HS-27A (cell line): ENCODE results near the gene ZSCAN22.

Experiments used
- DNase-seq: peaks from one replicate; pipeline ENCODE4 v3.0.0-alpha.2; 2012; ENCODE audit warnings: low read depth, missing footprints

The ZSCAN22 gene

DNA sequence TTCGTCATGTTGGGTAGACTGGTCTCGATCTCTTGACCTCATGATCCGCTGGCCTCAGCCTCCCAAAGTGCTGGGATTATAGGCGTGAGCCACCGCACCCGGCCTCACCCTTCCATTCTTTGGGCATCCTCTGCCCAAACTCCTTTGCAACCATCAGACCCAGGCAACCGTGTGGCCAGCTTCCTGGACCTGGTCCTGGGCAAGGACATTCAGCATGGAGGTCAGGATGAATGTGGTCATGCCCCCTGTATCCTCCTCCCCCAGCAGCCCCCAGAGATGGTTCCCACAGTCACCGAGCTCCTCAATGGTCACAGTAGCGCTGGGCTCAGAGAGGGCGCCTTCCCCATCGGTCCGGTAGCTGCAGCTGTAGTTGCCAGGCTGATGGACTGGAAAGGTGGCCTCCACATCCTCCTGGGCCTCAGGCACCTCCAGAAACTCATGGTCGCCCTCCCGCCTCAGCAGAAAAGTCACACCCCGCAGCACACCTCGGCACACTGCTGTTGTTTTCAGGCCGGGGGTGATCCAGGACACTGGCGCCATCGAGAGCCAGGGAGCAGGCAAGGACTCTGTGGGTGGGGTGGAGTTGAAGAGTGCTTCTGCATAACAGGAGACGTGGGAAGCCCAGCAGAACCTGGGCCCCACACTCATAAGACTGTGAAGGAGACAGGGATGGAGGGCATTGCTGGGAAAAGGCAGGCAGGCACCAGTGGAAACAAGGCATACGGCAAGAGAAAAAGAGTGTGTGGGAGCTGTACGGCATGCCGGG is 25.4 kb downstream of the ZSCAN22 start:
- no peak for DNase-seq

DNA sequence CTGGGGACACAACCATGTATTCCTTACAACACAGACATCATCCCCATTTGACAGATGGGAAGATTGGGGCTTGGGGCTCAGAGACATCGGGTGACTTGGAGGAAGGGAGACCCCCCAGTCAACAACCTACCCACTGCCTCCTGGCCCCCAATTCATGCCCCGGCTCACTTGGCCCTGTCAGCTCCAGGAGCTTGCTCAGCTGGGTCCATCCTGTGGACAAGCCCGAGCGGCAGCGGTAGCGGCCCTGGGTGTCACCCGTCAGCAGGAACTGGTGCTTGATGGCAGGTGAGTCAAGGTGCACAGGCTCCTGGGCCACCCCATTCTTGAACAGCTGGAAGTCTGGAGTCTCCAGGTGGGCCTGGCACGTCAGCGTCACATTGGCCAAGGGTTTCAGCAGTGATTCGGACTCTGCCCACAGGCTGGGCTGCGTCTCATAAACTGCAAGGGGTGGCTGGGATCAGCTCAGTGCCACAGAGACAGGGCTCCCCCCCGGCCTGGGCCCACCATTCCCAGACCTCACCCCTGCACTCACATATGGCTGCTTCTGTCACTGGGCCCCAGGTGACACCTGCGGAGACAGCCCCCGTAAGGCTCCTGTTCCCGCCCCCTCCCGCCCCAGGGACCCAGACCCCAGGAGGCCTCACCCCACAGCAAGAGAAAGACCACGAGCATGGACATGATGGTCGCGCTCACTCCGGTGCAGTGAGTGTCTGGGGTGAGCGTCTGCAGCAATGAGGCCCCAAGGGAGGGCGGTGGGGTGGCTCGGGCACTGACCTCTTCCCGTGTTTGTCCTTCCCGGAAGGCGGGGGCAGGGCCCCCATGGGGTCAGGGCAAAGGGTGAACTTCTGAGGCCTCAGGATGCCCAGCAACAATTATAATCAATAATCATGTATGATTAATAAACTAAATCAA is 26.2 kb downstream of the ZSCAN22 start, which contains the start of gene A1BG:
A1BG (minus strand) TSS at position 733 of the 912 bp plus-strand sequence; CDS start at position 678, 55 bp downstream.
- no peak for DNase-seq

DNA sequence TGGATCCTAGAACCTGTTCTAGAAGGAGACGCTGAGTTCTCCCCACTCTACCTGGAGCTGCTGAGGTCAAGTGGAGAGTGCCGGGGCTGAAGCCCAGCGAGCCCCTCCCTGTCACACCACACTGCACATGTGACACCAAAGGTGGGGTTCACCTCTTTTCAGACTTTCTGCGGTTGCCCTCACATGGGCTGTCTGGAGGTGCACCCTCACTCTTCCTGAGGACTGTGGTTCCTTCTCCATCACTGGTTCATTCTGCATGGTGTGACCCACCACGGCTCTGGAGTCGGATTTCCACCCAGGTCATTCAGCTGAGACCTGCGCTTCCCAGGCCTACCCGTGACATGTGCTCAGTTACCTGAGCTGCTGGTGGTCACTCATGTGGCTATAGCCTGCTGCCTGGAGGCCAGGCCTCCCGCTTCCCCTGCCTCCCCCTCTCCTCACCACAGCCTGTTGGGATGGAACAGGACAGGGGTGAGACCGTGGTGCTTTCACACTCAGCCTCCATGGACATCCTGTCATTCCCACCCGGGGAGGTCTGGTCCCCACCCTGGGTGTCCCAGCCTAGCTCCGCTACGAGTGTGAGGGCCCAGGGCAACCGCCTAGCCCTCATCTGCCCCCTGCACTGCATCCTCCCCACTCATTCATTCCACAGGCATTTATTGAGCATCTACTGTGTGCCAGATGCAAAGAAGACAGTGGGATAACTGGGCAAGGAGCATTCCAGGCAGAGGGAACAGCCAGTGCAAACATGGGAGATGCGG is 27.1 kb downstream of the ZSCAN22 start:
- no peak for DNase-seq

- DNase-seq = no peak
Observed at GRCh38 chr19:58354478-58355030, 27.8 kb downstream of the ZSCAN22 start.

DNA sequence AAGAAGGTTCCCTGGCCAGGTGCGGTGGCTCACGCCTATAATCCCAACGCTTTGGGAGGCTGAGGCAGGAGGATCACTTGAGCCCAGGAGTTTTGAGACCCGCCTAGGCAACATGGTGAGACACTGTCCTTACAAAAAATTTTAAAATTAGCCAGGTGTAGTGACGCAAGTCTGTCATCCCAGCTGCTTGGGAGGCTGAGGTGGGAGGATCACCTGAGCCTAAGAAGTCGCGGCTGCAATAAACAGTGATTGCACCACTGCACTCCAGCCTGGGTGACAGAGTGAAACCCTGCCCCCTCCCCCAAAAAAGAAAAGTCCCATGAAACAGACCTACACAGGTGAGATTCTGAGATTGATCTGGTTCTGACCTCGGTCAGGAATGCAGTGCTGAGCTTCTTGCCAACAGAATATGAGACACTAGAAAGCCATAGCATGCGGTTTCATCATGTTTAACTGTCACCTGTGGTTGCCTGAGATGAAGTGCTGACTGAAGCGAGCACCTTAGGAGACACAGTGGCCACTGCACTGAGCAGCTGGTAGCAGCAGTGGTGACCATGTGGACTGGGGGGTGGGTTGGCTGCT is 28.5 kb downstream of the ZSCAN22 start:
- no peak for DNase-seq

- DNase-seq = no peak
Observed at GRCh38 chr19:58355908-58356765, 29.3 kb downstream of the ZSCAN22 start.

DNA sequence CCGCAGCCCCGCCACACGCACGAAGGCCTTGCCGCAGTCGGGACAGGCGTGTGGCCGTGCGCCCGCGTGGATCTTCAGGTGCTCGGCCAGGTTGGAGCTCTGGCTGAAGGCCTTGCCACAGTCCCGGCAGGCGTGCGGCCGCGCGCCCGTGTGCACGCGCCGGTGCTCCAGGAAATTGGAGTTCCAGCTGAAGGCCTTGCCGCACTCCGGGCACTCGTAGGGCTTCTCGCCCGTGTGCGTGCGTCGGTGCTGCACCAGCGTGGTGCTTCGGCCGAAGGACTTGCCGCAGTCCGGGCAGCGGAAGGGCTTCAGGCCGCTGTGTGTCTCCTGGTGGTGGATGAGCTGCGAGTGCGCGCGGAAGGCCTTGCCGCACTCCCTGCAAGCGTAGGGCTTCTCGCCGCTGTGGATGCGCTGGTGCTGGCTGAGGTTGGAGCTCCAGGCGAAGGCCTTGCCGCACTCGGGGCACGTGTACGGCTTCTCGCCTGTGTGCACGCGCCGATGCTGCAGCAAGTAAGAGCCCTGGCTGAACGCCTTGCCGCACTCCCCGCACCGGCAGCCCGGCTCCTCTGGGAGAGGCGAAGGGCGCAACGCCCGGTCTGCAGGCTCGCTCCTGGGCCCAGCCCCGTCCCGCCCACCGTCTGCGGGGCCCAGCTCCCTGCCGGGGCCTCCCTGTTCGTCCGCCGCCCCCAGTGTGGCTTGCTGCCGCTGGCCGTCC is 30.1 kb downstream of the ZSCAN22 start:
- DNase-seq = no peak

DNA sequence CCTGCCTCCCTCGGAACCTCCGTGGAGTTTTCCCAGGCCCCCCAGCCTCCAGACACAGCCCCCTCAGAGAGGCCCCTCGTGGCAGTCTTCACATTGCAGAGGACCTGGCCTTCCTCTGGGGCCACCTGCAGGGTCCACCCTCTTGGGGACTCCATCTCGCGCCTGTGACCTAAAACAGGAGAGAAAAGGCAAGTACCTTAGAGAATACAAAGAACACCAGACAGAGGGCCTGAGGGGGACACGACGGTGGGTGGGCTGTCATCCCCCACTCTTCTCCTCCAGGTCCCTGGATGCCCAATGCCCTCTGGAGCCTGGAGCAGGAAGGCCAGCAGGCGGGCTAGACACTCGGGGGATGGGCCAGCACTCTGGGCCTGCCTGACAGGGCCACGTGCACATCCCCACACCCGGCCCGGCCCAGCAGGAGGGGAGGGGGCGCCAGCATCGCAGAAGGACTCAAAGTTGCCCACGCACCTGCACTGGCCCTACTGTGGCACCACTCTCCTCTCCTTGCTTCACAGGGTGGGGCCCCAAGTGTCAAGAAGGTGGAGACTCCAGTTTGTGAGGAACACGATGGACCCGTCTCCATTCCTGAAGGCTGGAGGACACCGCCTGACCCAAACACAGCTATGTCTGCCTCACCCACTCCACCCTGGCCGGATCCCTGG is 30.8 kb downstream of the ZSCAN22 start:
- DNase-seq = no peak

GRCh38 chr19:58361900-58362271 is 35.1 kb downstream of the ZSCAN22 start:
- DNase-seq = no peak

DNA sequence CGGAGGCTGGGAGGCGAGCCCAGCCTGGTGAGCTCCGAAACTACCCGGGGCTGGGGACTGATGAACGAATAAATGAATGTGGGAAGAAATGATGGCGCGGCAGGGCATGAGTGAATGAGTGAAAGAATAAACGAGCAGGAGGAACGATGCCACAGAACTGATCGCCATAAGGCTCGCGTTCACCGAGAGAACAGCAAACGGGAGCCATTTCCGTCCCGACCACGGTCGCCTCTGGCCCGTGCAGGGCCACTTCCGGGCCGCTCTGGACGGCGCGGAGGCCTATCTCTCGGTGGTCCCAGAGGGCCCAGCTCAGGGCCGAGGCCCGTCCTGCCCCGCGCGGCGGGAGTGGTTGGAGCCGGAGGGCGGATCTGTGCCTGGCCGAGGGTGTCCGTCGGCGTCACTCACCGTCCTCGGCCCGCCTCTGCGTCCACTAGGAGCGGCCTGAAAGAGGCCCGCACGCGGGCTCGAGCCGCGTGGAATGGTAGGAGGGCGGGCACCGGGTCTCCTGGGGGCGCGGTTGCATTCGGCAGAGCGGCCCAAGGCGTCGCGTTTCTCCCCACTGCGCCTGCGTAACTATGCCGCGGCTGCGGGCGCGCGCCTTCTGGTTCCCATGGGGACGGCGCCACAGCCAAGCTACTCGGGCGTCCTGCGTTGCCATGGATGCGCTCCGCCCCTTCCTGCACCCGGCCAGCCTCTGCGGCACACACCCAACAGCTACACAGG is 35.6 kb downstream of the ZSCAN22 start, which contains the start of gene ZNF497:
ZNF497 (minus strand) TSS at position 480 of the 723 bp plus-strand sequence. CDS start 5,116 bp downstream, outside the sequence.
- peak; percentile 84 for DNase-seq

DNA sequence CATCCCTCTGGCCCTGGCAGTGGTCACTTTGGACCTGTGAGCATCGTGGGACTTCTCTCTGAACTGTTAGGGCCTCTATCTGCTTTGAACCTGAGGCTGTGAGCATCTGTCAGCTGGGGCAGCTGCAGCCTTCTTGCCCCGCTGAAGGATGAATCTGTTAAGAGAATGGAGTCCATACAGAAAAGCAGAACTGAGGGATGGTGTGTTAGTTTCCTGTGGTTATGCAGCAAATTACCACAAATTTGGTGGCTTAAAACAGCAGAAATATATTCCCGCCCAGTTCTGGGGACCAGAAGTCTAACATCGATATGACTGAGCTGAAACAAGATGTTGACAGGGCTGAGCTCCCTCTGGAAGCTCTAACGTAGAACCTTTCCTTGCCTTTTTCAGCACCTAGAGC is 37.4 kb downstream of the ZSCAN22 start:
- DNase-seq = no peak

- DNase-seq = no peak
Observed at GRCh38 chr19:58366585-58367430, 40.0 kb downstream of the ZSCAN22 start.

GRCh38 chr19:58367698-58368454 is 41.1 kb downstream of the ZSCAN22 start:
- no peak for DNase-seq

DNA sequence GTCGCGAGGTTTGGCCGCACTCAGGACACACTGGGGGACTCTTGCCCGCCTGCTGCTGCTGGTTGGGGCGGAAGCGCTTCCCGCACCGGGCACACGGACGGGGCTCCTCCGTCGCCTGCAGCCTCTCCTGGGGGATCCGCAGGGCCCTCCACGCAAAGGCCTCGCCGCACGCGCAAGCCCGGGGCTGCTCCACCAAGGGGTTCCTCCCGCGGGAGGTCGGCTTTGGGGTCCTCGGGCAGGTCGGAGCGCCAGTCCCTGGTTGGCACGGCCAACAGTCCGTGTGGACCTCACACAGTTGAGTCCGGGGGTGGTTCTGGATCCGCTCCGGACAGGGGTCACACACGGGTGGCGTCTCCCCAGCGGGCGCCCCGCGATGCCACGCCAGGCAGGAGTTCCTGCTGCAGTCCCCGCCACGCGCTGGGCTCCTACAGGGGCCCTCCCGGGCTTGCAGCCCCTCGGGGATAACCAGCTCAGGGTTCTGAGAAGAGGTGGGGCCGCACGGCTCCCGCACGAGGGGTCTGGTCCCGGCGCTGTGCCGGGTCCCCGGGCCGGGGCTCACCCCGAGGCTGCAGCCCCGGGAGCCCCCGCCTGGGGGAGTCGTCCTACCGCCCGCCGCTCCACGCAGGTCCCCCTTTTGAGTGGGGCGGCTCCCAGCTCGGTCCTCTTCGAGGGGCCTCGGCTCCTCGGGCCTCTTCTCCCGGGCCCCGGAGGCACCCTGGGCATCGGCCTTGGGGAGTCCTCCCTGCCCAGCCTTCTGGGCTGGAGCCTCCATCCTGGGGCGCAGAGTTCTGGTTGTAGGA is 42.0 kb downstream of the ZSCAN22 start:
- DNase-seq = no peak

GRCh38 chr19:58372311-58373133 is 45.7 kb downstream of the ZSCAN22 start:
- DNase-seq = no peak
